Esophagus (tissue), 2 donors: ENCODE results near the gene TMEM269. TPM values are rescaled to one million over a fixed set of nuclear protein-coding genes. Genes with fewer than 3 reads are reported as not detected.

ENCODE experiments used
- H3K27ac ChIP-seq, 2 donors: one replicate each; pipeline ENCODE4 v1.5.1; 2013; ENCODE audit warnings: low read depth in 2 of 2, mild to moderate bottlenecking in 2 of 2, inconsistent platforms in 1 of 2, low read length in 1 of 2, moderate library complexity in 1 of 2
- H3K27me3 ChIP-seq, 2 donors: one replicate each; pipeline ENCODE4 v1.6.1; 2013; ENCODE audit warnings: low read length in 2 of 2, control low read depth in 1 of 2, mild to moderate bottlenecking in 1 of 2; ENCODE audit not compliant: insufficient read depth in 2 of 2, control insufficient read depth in 1 of 2
- H3K36me3 ChIP-seq, 2 donors: one replicate each; pipeline ENCODE4 v1.6.1; 2013; ENCODE audit warnings: low read length in 1 of 2; ENCODE audit not compliant: control insufficient read depth in 2 of 2, insufficient read depth in 2 of 2
- H3K4me1 ChIP-seq, 2 donors: one replicate each; pipeline ENCODE4 v1.6.1; 2013; ENCODE audit warnings: low read length in 1 of 2; ENCODE audit not compliant: control insufficient read depth in 2 of 2, insufficient read depth in 2 of 2
- H3K4me3 ChIP-seq, 2 donors: one replicate each; pipeline ENCODE4 v1.5.1; 2013; ENCODE audit warnings: low read length in 2 of 2, mild to moderate bottlenecking in 2 of 2, low read depth in 1 of 2, moderate library complexity in 1 of 2
- H3K9me3 ChIP-seq, 2 donors: one replicate each; pipeline ENCODE4 v1.6.1; 2013; ENCODE audit warnings: mild to moderate bottlenecking in 2 of 2, low read depth in 1 of 2, low read length in 1 of 2, moderate library complexity in 1 of 2; ENCODE audit not compliant: control insufficient read depth in 2 of 2, insufficient read depth in 1 of 2
- WGBS, 2 donors: extraction: QIAGEN DNeasy Blood & Tissue Kit; methylation state at CpG; one replicate each; pipeline ENCODE4 v1.1.7; 2013; 5-methylcytosine and 5-hydroxymethylcytosine counted together
- polyA plus RNA-seq, 2 donors: library from polyadenylated mRNA; stranded (reverse); fragments of 200-250 nt; gene quantifications; one replicate each; pipeline ENCODE4 v1.2.3, GENCODE V29; 2013
- donor health status: healthy with polysubstance abuse.
- donor health status: Bipolar disorder and iron deficiency.

The TMEM269 gene
- polyA plus RNA-seq, 2 donors = 0.01 to 0.04 TPM

DNA sequence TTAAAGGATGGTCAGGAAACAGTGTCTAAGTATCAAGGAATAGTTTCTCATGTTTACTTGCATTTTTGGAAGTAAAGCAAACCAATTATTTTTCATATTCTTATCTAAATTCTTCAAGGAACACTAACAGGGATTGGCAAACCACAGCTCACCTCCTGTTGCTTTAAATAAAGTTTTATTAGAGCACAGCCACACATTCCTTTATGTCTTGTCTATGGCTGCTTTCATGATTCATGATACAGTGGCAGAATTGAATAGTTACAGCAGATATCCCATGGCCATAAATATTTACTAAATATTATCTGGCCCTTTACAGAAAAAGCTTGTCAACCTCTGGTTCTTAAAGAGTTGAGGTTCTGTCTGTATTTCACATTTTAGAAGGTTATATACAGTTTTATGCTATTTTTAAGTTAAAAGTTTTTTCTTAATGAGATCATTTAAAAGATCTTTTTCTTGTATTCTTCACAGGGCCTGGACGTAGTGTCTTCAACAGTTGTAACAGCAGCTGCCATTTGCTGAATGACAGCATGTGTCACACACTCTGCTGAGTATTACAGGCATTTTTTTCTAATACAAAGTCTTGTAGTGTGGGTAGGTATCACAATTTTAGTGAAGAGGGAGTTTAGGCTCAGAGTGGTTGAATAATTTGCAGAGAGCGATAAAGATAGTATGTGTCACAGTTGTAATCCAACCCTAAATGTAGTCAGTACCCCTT is 64.2 kb downstream of the TMEM269 start:
- H3K4me1 ChIP-seq = peaks cover 0 to 7% of the 10 kb centered on the region in 2 donors
- H3K27me3 ChIP-seq = no peaks in the 10 kb centered on the region
- 93 to 95% methylated on average over 2 of the region's 2 CpGs for WGBS, 2 donors
- H3K4me3 ChIP-seq = no peak overlapping the region
- no peak overlapping the region for H3K27ac ChIP-seq
- peaks cover 7 to 10% of the 10 kb centered on the region in 2 donors for H3K36me3 ChIP-seq
- peaks cover 0 to 8% of the 10 kb centered on the region in 2 donors for H3K9me3 ChIP-seq

DNA sequence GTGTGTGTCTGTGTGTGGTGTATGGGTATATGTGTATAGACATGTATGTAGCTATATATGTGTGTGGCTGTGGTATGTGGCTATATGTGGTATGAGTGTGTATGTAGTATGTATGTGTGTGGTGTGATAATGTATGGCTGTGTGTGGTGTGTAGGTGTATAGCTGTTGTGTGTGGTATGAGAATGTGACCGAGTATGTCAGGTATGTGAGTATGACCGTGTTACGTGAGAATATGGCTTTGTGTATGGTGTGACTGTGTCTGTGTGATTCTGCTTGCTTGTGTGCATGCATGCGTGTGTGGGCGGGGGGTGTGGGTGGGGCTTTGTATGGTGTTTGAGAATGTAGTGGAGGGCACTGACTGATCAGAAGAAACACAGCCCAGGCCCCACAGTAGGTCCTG is 65.2 kb downstream of the TMEM269 start:
- no peak overlapping the region for H3K27ac ChIP-seq
- 95 to 96% methylated on average over 5 of the region's 5 CpGs for WGBS, 2 donors
- H3K4me1 ChIP-seq = peaks cover 0 to 7% of the 10 kb centered on the region in 2 donors
- H3K4me3 ChIP-seq = no peak overlapping the region
- peaks cover 0 to 8% of the 10 kb centered on the region in 2 donors for H3K9me3 ChIP-seq
- peaks cover 7 to 10% of the 10 kb centered on the region in 2 donors for H3K36me3 ChIP-seq
- H3K27me3 ChIP-seq = no peaks in the 10 kb centered on the region

Other genes with a start within 250 kb of the TMEM269 start
- gene PPIH, start 126.6 kb upstream of the TMEM269 start, polyA plus RNA-seq = 10 to 100 TPM; 44.9 to 48.9 TPM
- 100 to 1,000 TPM; 381 to 428 TPM for gene YBX1, start 102.6 kb upstream of the TMEM269 start, polyA plus RNA-seq
- gene CLDN19, start 44.8 kb upstream of the TMEM269 start, polyA plus RNA-seq = under 1 TPM in 1 of 2 donors, not detected in 1; 0.04 TPM
- 10 to 100 TPM in 1 of 2 donors, 1 to 10 TPM in 1; 6.4 to 11.4 TPM for gene P3H1, start 18.0 kb upstream of the TMEM269 start, polyA plus RNA-seq
- 1 to 10 TPM; 2.5 to 3.8 TPM for gene C1orf50, start 17.7 kb upstream of the TMEM269 start, polyA plus RNA-seq
- 1 to 10 TPM; 5.1 to 5.8 TPM for gene ERMAP, start 32.1 kb downstream of the TMEM269 start, polyA plus RNA-seq
- 10 to 100 TPM; 13.3 to 16.7 TPM for gene SVBP, start 32.4 kb downstream of the TMEM269 start, polyA plus RNA-seq
- 1 to 10 TPM; 4.4 to 5.7 TPM for gene ZNF691, start 61.6 kb downstream of the TMEM269 start, polyA plus RNA-seq
- 100 to 1,000 TPM in 1 of 2 donors, 10 to 100 TPM in 1; 70.3 to 115 TPM for gene SLC2A1, start 173.9 kb downstream of the TMEM269 start, polyA plus RNA-seq